Ovary (tissue), 9 donors: ENCODE measurements around the gene CNN1. TPM values are rescaled to one million over a fixed set of nuclear protein-coding genes. Genes with fewer than 3 reads are reported as not detected.
A peak's percentile ranks its signal among the peaks of the same experiment; 100 is the strongest.

Experiments
- DNase-seq, 5 donors: peaks; one replicate each; pipeline ENCODE4 v3.0.0-alpha.2; 2019 to 2020
- H3K27ac ChIP-seq, 2 donors: fragments of 200-600 bp; one replicate each; pipeline versions ENCODE4 v1.5.1 to v1.8.0; 2019 to 2022
- H3K27me3 ChIP-seq: fragments of 200-600 bp; one replicate; pipeline ENCODE4 v1.8.0; 2022
- H3K36me3 ChIP-seq: fragments of 200-600 bp; sonication (generic); one replicate; pipeline ENCODE4 v1.5.1; 2019
- H3K4me1 ChIP-seq: one replicate; pipeline ENCODE4 v1.8.1; 2013; ENCODE audit warnings: mild to moderate bottlenecking, moderate library complexity; ENCODE audit not compliant: insufficient read depth
- H3K4me3 ChIP-seq: fragments of 200-600 bp; sonication (generic); one replicate; pipeline ENCODE4 v1.5.1; 2017
- H3K9me3 ChIP-seq, 2 donors: fragments of 200-600 bp in 1 of 2; sonication (generic) in 1 of 2; one replicate each; pipeline versions ENCODE4 v1.5.1 to v1.8.1; 2013 to 2019; ENCODE audit warnings: mild to moderate bottlenecking in 1 of 2, moderate library complexity in 1 of 2
- EP300 ChIP-seq: sonication (generic); formaldehyde crosslinking; IDR thresholded peaks from one replicate; pipeline ENCODE4 v1.6.1; 2017; ENCODE audit warnings: antibody characterized with exemption
- POLR2A ChIP-seq: fragments of 450-650 bp; IDR thresholded peaks from one replicate; pipeline ENCODE4 v1.6.1; 2017; ENCODE audit warnings: antibody characterized with exemption, mild to moderate bottlenecking, moderate library complexity
- WGBS, 3 donors: extraction: QIAGEN DNeasy Blood & Tissue Kit in 1 of 3; methylation state at CpG; one replicate each; pipeline versions ENCODE4 v1.1.5 to v1.1.7; 2013 to 2017; 5-methylcytosine and 5-hydroxymethylcytosine counted together
- intact Hi-C, 4 donors: fragments of 100-400 bp; cut with DNase I; formaldehyde crosslinking; loops; one replicate each; pipeline versions ENCODE4 v1.11.0 to v1.15.1; 2022 to 2023
- polyA plus RNA-seq, 2 donors: library from polyadenylated mRNA; stranded (reverse); fragments of 200-250 nt in 1 of 2; fragments of 350-450 nt in 1 of 2; fragmentation: Illumina TruSeq in 1 of 2; extraction: RNeasy Lipid Tissue Mini Kit (QIAGEN cat#74804) in 1 of 2; gene quantifications; one replicate each; pipeline ENCODE4 v1.2.3, GENCODE V29; 2013 to 2014
- total RNA-seq, 7 donors: library from RNA; depleted of rRNA in 2 of 7; stranded (reverse); fragments of >200 nt in 2 of 7; fragmentation: NEBNext Ultra II Directional in 3 of 7; extraction: Animal tissue kit (Norgen Biotek cat#: 25700) in 3 of 7; gene quantifications; one replicate each; pipeline versions ENCODE4 v1.1.0 to v1.2.4, GENCODE V29; 2016 to 2023
- TF ChIP-seq, protein P1 (sequence below), 3 donors: fragments of 450-650 bp in 2 of 3; fragments of 200-600 bp in 1 of 3; IDR thresholded peaks; one replicate each; pipeline versions ENCODE4 v1.5.1 to v1.8.0; 2016 to 2022; ENCODE audit warnings: antibody characterized with exemption in 3 of 3, mild to moderate bottlenecking in 1 of 3
- donor health status: DM: no; HTN: no; CAD: no; lungs with moderate emphysema.
- donor health status: DM: no; HTN: no; CAD: no.
- donor health status: Bipolar disorder and iron deficiency.
- donor health status: DM: yes; HTN: yes; CAD: no.
- donor health status: DM: no; HTN: no; CAD: no.
- donor health status: DM: yes; HTN: yes; CAD: no.

CNN1 gene
- total and polyA plus RNA-seq, 9 donors = 13.9 to 725 (median 59.6) TPM

DNA sequence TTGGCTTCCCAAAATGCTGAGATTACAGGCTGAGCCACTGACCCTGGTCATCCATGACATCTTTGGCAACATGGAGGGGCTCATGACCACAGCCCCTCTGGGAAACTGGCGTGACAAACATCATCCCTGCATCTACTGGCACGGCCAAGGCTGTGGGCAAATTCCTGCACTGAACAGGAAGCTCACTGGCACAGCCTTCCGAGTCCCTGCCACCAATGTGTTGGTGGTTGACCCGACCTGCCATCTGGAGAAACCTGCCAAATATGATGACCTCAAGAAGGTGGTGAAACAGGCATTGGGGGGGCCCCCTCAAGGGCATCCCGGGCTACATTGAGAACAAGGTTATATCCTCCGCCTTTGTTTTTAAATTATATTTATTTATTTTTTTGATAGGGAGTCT is 47.7 kb downstream of the CNN1 start:
- Histone ChIP-seq H3K4me1 (no peaks in the 10 kb centered on the region), H3K9me3 (no peaks in the 10 kb centered on the region), H3K27ac (no peak overlapping the region), H3K36me3 (no peaks in the 10 kb centered on the region), H3K27me3 (no peaks in the 10 kb centered on the region), H3K4me3 (no peak overlapping the region)
- intact Hi-C loops = loop anchor here in 3 of 4 donors (5.0 to 10.0 kb wide), 3 partner anchors 89 to 292 kb away; partner anchors contain the start of gene TSPAN16 (in 1 of the 3)
- TF ChIP-seq, protein P1, sequence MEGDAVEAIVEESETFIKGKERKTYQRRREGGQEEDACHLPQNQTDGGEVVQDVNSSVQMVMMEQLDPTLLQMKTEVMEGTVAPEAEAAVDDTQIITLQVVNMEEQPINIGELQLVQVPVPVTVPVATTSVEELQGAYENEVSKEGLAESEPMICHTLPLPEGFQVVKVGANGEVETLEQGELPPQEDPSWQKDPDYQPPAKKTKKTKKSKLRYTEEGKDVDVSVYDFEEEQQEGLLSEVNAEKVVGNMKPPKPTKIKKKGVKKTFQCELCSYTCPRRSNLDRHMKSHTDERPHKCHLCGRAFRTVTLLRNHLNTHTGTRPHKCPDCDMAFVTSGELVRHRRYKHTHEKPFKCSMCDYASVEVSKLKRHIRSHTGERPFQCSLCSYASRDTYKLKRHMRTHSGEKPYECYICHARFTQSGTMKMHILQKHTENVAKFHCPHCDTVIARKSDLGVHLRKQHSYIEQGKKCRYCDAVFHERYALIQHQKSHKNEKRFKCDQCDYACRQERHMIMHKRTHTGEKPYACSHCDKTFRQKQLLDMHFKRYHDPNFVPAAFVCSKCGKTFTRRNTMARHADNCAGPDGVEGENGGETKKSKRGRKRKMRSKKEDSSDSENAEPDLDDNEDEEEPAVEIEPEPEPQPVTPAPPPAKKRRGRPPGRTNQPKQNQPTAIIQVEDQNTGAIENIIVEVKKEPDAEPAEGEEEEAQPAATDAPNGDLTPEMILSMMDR (IDR thresholded peaks at IDR 0.05) = no peak
- DNase-seq = no peak
- 71 to 85% (median 76%) methylated on average over 6 of the region's 6 CpGs for WGBS, 3 donors

DNA sequence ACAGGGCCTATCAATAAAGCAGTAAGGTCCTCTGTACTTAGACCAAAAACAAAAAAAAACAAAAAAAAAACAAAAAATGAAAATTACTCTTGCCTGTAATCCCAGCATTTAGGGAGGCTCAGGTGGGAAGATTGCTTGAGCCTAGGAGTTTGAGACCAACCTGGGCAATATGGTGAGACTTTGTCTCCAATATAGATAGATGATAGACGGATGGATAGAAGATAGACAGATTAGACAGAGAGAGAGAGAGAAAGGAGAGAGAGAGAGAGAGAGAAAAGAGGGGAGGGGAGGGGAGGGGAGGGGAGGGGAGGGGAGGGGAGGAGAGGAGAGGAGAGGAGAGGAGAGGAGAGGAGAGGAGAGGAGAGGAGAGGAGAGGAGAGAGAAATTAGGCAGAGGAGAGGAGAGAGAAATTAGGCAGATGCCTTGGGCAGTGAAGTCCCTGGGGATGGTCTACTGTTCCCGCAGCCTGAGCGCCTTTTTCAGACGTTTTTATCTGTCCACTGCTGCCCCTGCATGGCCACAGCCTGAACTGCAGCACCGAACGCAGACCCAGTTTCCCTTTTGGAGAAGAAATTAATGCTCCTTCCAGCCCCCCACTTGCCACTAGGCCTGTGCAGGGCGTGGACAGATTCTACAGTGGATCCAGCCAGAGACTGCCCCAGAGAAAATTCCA is 48.8 kb downstream of the CNN1 start:
- Histone ChIP-seq H3K4me1 (no peaks in the 10 kb centered on the region), H3K9me3 (no peaks in the 10 kb centered on the region), H3K27ac (no peak overlapping the region), H3K4me3 (no peak overlapping the region), H3K27me3 (no peaks in the 10 kb centered on the region), H3K36me3 (no peaks in the 10 kb centered on the region)
- intact Hi-C loops = loop anchor here in 3 of 4 donors (5.0 to 10.0 kb wide), 3 partner anchors 90 to 293 kb away; partner anchors contain the start of gene TSPAN16 (in 1 of the 3)
- WGBS, 3 donors = 0 to 3% (median 1%) methylated on average over 7 of the region's 7 CpGs
- TF ChIP-seq, protein P1 (IDR thresholded peaks at IDR 0.05) = peak; percentile 76 to 89 (median 83)
- no peak for TF ChIP-seq EP300
- DNase-seq = peak; percentile 69 to 87 (median 82)

DNA sequence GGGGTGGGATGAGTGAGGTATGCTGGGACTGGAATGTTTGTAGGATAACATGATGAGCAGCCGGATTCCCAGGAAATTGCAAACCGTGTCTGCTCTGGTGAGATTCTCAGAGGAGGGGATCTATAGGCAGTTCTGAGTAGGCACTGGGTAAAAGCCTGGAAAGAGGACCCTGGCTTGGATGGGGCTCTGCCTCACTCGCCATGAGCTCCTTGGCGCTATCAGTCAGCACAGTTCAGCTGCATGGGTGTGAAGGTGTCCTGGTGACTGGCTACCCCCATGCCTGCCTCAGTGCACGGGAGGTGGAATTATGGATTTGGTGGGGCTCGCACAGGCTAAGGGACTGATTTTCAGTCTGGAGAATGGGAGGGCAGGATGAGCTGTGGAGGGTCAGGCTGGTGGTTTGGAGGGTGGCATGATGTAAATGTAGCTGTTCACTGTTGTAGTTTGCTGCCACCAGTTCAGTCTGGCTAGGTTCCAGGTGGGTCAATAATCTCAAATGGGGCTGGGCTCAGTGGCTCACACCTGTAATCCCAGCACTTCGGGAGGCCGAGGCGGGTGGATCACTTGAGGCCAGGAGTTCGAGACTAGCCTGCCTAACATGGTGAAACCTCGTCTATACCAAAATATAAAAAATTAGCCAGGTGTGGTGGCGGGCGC is 49.5 kb downstream of the CNN1 start:
- Histone ChIP-seq H3K27me3 (no peaks in the 10 kb centered on the region), H3K36me3 (no peaks in the 10 kb centered on the region), H3K4me1 (no peaks in the 10 kb centered on the region), H3K4me3 (no peak overlapping the region), H3K27ac (no peak overlapping the region), H3K9me3 (no peaks in the 10 kb centered on the region)
- TF ChIP-seq, protein P1 (IDR thresholded peaks at IDR 0.05) = no peak
- TF ChIP-seq POLR2A = no peak
- TF ChIP-seq EP300 = no peak
- DNase-seq = no peak
- intact Hi-C loops = loop anchor here in 3 of 4 donors (5.0 to 10.0 kb wide), 3 partner anchors 91 to 293 kb away; partner anchors contain the start of gene TSPAN16 (in 1 of the 3)
- WGBS, 3 donors = 61 to 73% (median 62%) methylated on average over 13 of the region's 13 CpGs

DNA sequence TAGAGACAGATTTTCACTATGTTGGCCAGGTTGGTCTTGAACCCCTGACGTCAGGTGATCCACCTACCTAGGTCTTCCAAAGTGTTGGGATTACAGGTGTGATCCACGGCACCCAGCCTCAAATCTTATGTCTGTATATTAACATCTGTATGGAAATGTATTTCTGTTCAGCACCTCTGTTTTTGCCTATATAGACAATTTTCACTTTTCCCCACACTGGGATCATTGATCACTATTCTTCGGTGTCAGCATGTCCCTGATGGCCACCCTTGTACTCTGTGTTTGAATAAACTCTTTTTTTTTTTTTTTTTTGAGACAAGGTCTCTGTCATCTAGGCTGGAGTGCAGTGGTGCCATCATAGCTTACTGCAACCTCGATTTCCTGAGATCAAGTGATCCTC is 55.4 kb downstream of the CNN1 start:
- Histone ChIP-seq H3K4me3 (no peak overlapping the region), H3K36me3 (no peaks in the 10 kb centered on the region), H3K27me3 (no peaks in the 10 kb centered on the region), H3K4me1 (peaks cover 2% of the 10 kb centered on the region), H3K9me3 (no peaks in the 10 kb centered on the region), H3K27ac (no peak overlapping the region)
- intact Hi-C loops = no loop called here
- DNase-seq = no peak
- TF ChIP-seq, protein P1 (IDR thresholded peaks at IDR 0.05) = no peak
- TF ChIP-seq POLR2A = no peak
- no peak for TF ChIP-seq EP300
- 80 to 82% (median 82%) methylated on average over 4 of the region's 4 CpGs for WGBS, 3 donors
